ENCODE data around the gene TNFAIP8L1.

- TF ChIP-seq EZH2 (IDR thresholded peaks at IDR 0.05; ENCODE audit: borderline replicate concordance, low read depth, low read length, severe bottlenecking) (no peak), CTCF (IDR thresholded peaks at IDR 0.05; ENCODE audit: borderline replicate concordance, extremely low read depth, low read length, poor library complexity, severe bottlenecking) (no peak)
Observed at GRCh38 chr19:4673726-4674125, 34.4 kb downstream of the TNFAIP8L1 start.
